ENCODE results near the gene JMJD6.

The JMJD6 gene

GRCh38 chr17:76685846-76686245, 40.6 kb downstream of the JMJD6 start:
- H3K27me3 Mint-ChIP-seq: no peaks in the 10 kb centered on the region
- no peak overlapping the region for H3K27ac Mint-ChIP-seq
- no peaks in the 10 kb centered on the region for H3K9me3 Mint-ChIP-seq (ENCODE audit: low read depth)
- no peaks in the 10 kb centered on the region for H3K36me3 Mint-ChIP-seq
- H3K4me3 Mint-ChIP-seq: no peak overlapping the region
- H3K4me1 Mint-ChIP-seq (ENCODE audit: low read depth): peaks cover 5% of the 10 kb centered on the region

- no peak overlapping the region for H3K4me3 Mint-ChIP-seq
- no peaks in the 10 kb centered on the region for H3K27me3 Mint-ChIP-seq
- no peak overlapping the region for H3K27ac Mint-ChIP-seq
- peaks cover 5% of the 10 kb centered on the region for H3K4me1 Mint-ChIP-seq (ENCODE audit: low read depth)
- no peaks in the 10 kb centered on the region for H3K36me3 Mint-ChIP-seq
- H3K9me3 Mint-ChIP-seq (ENCODE audit: low read depth): no peaks in the 10 kb centered on the region
Observed at GRCh38 chr17:76685366-76685765, 41.0 kb downstream of the JMJD6 start.

GRCh38 chr17:76684756-76685155, 41.6 kb downstream of the JMJD6 start:
- Mint-ChIP-seq H3K9me3 (ENCODE audit: low read depth) (no peaks in the 10 kb centered on the region), H3K27ac (no peak overlapping the region), H3K4me1 (ENCODE audit: low read depth) (peaks cover 5% of the 10 kb centered on the region), H3K4me3 (no peak overlapping the region), H3K27me3 (no peaks in the 10 kb centered on the region), H3K36me3 (no peaks in the 10 kb centered on the region)

- H3K4me3 Mint-ChIP-seq: no peak overlapping the region
- no peaks in the 10 kb centered on the region for H3K36me3 Mint-ChIP-seq
- no peak overlapping the region for H3K27ac Mint-ChIP-seq
- H3K9me3 Mint-ChIP-seq (ENCODE audit: low read depth): no peaks in the 10 kb centered on the region
- peaks cover 5% of the 10 kb centered on the region for H3K4me1 Mint-ChIP-seq (ENCODE audit: low read depth)
- H3K27me3 Mint-ChIP-seq: no peaks in the 10 kb centered on the region
Observed at GRCh38 chr17:76683921-76684745, 42.3 kb downstream of the JMJD6 start.

GRCh38 chr17:76683011-76683755, 43.2 kb downstream of the JMJD6 start:
- Mint-ChIP-seq H3K27ac (no peak overlapping the region), H3K36me3 (no peaks in the 10 kb centered on the region)

GRCh38 chr17:76682296-76682695, 44.1 kb downstream of the JMJD6 start:
- H3K9me3 Mint-ChIP-seq (ENCODE audit: low read depth): no peaks in the 10 kb centered on the region
- H3K27ac Mint-ChIP-seq: no peak overlapping the region
- no peaks in the 10 kb centered on the region for H3K27me3 Mint-ChIP-seq
- no peaks in the 10 kb centered on the region for H3K36me3 Mint-ChIP-seq
- H3K4me3 Mint-ChIP-seq: no peak overlapping the region
- peaks cover 3% of the 10 kb centered on the region for H3K4me1 Mint-ChIP-seq (ENCODE audit: low read depth)

More at GRCh38 chr17:76683011-76683755, 43.2 kb downstream of the JMJD6 start:
- H3K4me1 Mint-ChIP-seq (ENCODE audit: low read depth): peaks cover 3% of the 10 kb centered on the region
- no peaks in the 10 kb centered on the region for H3K9me3 Mint-ChIP-seq (ENCODE audit: low read depth)
- H3K4me3 Mint-ChIP-seq: no peak overlapping the region
- no peaks in the 10 kb centered on the region for H3K27me3 Mint-ChIP-seq

- Mint-ChIP-seq H3K4me1 (ENCODE audit: low read depth) (peaks cover 3% of the 10 kb centered on the region), H3K4me3 (no peak overlapping the region), H3K36me3 (no peaks in the 10 kb centered on the region), H3K27ac (peak overlapping the region; percentile 0), H3K9me3 (ENCODE audit: low read depth) (no peaks in the 10 kb centered on the region), H3K27me3 (no peaks in the 10 kb centered on the region)
Observed at GRCh38 chr17:76681222-76682137, 44.9 kb downstream of the JMJD6 start.

GRCh38 chr17:76679239-76679638, 47.2 kb downstream of the JMJD6 start:
- H3K27ac Mint-ChIP-seq: no peak overlapping the region
- H3K36me3 Mint-ChIP-seq: no peaks in the 10 kb centered on the region
- no peak overlapping the region for H3K4me3 Mint-ChIP-seq
- no peaks in the 10 kb centered on the region for H3K27me3 Mint-ChIP-seq
- H3K9me3 Mint-ChIP-seq (ENCODE audit: low read depth): no peaks in the 10 kb centered on the region
- H3K4me1 Mint-ChIP-seq (ENCODE audit: low read depth): peaks cover 3% of the 10 kb centered on the region

- Mint-ChIP-seq H3K4me3 (no peak overlapping the region), H3K9me3 (ENCODE audit: low read depth) (no peaks in the 10 kb centered on the region), H3K4me1 (ENCODE audit: low read depth) (peaks cover 7% of the 10 kb centered on the region), H3K27me3 (no peaks in the 10 kb centered on the region), H3K36me3 (no peaks in the 10 kb centered on the region), H3K27ac (no peak overlapping the region)
Observed at GRCh38 chr17:76678330-76678729, 48.1 kb downstream of the JMJD6 start.

- Mint-ChIP-seq H3K4me1 (ENCODE audit: low read depth) (peaks cover 16% of the 10 kb centered on the region), H3K4me3 (no peak overlapping the region), H3K9me3 (ENCODE audit: low read depth) (no peaks in the 10 kb centered on the region), H3K27ac (no peak overlapping the region), H3K36me3 (no peaks in the 10 kb centered on the region), H3K27me3 (no peaks in the 10 kb centered on the region)
Observed at GRCh38 chr17:76677406-76677805, 49.0 kb downstream of the JMJD6 start.

- no peak overlapping the region for H3K4me3 Mint-ChIP-seq
- H3K36me3 Mint-ChIP-seq: no peaks in the 10 kb centered on the region
- no peak overlapping the region for H3K27ac Mint-ChIP-seq
- H3K4me1 Mint-ChIP-seq (ENCODE audit: low read depth): peaks cover 24% of the 10 kb centered on the region
- no peaks in the 10 kb centered on the region for H3K9me3 Mint-ChIP-seq (ENCODE audit: low read depth)
- H3K27me3 Mint-ChIP-seq: no peaks in the 10 kb centered on the region
Observed at GRCh38 chr17:76676629-76677028, 49.8 kb downstream of the JMJD6 start.

- H3K36me3 Mint-ChIP-seq: no peaks in the 10 kb centered on the region
- no peaks in the 10 kb centered on the region for H3K27me3 Mint-ChIP-seq
- H3K4me3 Mint-ChIP-seq: no peak overlapping the region
- peaks cover 31% of the 10 kb centered on the region for H3K4me1 Mint-ChIP-seq (ENCODE audit: low read depth)
- no peaks in the 10 kb centered on the region for H3K9me3 Mint-ChIP-seq (ENCODE audit: low read depth)
- H3K27ac Mint-ChIP-seq: no peak overlapping the region
Observed at GRCh38 chr17:76675648-76676047, 50.8 kb downstream of the JMJD6 start.

- Mint-ChIP-seq H3K9me3 (ENCODE audit: low read depth) (no peaks in the 10 kb centered on the region), H3K4me1 (ENCODE audit: low read depth) (peaks cover 40% of the 10 kb centered on the region), H3K27ac (no peak overlapping the region), H3K36me3 (no peaks in the 10 kb centered on the region), H3K27me3 (no peaks in the 10 kb centered on the region), H3K4me3 (no peak overlapping the region)
Observed at GRCh38 chr17:76674600-76674999, 51.8 kb downstream of the JMJD6 start.

GRCh38 chr17:76673729-76674128, 52.7 kb downstream of the JMJD6 start:
- H3K27ac Mint-ChIP-seq: peak overlapping the region; percentile 41
- H3K4me3 Mint-ChIP-seq: no peak overlapping the region
- no peaks in the 10 kb centered on the region for H3K36me3 Mint-ChIP-seq
- H3K4me1 Mint-ChIP-seq (ENCODE audit: low read depth): peaks cover 43% of the 10 kb centered on the region
- H3K27me3 Mint-ChIP-seq: no peaks in the 10 kb centered on the region
- no peaks in the 10 kb centered on the region for H3K9me3 Mint-ChIP-seq (ENCODE audit: low read depth)

GRCh38 chr17:76672892-76673291, 53.5 kb downstream of the JMJD6 start:
- Mint-ChIP-seq H3K4me3 (peak overlapping the region; percentile 93), H3K36me3 (no peaks in the 10 kb centered on the region), H3K4me1 (ENCODE audit: low read depth) (peaks cover 43% of the 10 kb centered on the region), H3K27me3 (no peaks in the 10 kb centered on the region), H3K27ac (peak overlapping the region; percentile 96), H3K9me3 (ENCODE audit: low read depth) (no peaks in the 10 kb centered on the region)

Measured in activated naive CD8-positive, alpha-beta T cell (primary cell).